GM21423 (cell line): Measurements from ENCODE around the gene DLX3.

Experiments used
- ATAC-seq: cut with Tn5 transposase; IDR thresholded peaks from one replicate; pipeline ENCODE4 v1.9.1; 2021; ENCODE audit warnings: mild to moderate bottlenecking, moderate library complexity; ENCODE audit not compliant: unreplicated experiment

The DLX3 gene

GRCh38 chr17:50024808-50025207 is 29.8 kb upstream of the DLX3 start:
- ATAC-seq = no peak

GRCh38 chr17:50023520-50023919 is 28.5 kb upstream of the DLX3 start:
- ATAC-seq = no peak

DNA sequence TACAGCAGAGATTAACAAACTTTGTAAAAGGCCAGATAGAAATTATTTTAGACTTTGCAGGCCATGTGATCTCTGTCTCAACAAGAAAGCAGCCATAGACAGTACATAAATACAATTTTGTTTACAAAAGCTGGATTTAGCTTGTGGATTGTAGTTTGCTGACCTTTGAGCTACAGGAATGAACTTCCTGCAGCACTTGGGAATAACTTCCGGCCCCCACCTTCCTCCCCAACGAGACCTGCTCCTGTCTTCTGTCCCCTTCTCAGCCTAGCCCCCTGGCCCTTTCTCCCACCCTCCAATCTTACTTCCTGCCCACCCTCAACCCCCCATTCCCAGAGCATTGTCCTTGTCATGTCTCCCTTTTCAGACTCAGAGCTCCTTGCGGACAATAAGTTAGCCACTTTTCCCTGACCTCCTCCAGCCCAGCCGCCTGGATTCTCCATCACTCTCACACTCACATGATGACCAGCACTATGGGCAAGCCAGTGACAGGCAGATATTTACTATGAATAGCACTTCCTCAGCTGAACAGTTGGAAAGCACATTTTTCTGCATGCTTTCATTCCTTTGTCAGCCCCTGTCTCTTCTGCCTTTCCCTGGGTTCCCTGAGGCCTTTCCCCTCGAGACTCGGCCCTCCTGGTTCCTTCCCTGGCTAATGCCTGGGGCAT is 27.6 kb upstream of the DLX3 start:
- ATAC-seq = no peak

GRCh38 chr17:50021681-50022370 is 26.8 kb upstream of the DLX3 start:
- no peak for ATAC-seq

- ATAC-seq = no peak
Measured at GRCh38 chr17:50020841-50021599, 26.0 kb upstream of the DLX3 start.

DNA sequence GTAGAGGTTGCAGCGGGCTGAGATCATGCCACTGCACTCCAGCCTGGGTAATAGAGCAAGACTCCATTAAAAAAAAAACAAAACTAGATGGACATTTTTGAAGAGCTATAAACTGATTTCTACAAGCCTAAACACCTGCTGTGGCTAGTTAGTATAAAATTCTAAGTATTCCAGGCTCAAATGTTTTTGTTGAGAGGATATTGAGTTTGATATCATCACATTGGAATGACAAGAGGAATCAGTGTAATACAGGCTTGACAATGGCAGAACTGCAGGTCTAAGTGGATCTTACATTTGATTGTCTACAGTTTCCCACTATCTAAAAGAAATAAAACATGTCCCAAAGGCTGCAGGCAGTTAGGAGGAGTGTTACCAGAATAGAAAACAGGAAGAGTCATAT is 23.9 kb upstream of the DLX3 start:
- ATAC-seq = no peak

DNA sequence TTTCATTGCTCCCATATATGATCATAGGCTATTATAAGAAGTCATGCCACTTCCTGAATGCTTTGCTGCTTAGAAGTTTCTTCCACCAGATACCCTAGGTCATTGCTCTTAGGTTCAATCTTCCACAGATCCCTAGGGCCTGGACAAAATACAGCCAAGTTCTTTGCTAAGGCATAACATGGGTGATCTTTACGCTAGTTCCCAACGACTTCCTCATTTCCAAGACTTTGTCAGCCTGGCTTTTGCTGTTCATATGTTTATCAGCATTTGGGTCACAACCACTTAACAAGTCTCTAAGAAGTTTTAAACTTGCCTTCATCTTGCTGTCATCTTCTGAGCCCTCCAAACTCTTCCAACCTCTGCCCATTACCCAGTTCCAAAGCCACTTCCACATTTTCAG is 20.1 kb upstream of the DLX3 start:
- no peak for ATAC-seq

DNA sequence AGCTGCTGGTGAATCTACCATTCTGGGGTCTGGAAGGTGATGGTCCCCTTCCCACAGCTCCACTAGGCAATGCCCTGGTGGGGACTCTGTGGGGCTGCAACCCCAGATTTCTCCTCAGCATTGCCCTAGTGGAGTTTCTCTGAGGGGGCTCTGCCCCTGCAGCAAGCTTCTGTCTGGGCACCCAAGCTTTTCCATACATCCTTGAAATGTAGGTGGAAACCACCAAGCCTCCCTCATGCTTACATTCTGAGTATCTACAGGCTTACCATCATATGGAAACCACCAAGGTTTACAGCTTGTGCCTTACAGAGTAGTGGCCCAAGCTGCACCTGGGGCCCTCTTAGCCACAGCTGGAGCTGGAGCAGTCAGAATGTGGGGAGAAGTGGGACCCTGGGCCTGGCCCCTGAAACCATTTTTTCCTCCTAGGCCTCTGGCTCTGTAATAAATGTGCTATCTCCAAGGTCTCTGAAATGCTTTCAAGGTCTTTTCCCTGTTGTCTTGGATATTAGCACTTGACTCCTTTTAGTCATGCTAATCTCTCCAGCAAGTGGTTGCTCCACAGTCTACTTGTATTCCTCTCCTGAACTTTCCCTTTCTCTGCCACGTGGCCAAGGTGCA is 19.6 kb upstream of the DLX3 start:
- no peak for ATAC-seq

DNA sequence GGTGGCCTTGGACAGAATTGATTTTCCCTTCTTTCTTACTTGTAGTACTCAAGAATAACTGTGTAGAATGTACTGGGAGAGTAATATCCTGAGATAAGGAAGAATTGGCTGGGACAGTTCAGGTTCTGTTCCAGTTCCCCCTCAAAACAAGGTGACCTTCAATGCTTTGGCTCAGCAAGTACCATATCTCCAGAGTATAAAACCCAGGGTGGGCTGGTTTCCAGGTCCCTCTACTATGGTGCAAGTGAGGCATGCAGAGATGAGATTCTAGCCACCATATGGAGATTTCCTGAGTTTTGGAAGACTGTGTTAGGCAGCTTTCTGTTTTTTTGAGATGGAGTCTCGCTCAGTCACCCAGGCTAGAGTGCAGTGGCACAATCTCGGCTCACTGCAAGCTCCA is 18.1 kb upstream of the DLX3 start:
- no peak for ATAC-seq

GRCh38 chr17:50009282-50009681 is 14.3 kb upstream of the DLX3 start:
- ATAC-seq = no peak

DNA sequence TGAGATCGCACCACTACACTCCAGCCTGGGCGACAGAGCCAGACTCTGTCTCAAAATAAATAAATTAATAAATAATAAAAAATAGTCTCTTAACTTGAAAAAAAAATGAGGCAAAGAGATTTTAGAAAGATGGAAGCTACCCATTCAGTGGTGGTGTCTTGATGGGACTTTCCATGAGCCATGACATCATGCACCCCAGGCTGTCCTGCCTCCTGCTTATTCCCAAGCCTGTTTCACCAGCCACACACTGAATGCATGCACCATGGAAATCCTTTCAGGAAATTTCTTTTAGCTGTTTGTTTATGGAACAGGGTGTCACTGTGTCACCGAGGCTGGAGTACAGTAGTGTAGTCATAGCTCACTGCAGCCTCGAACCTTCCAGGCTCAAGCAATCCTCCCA is 8.9 kb upstream of the DLX3 start:
- ATAC-seq = no peak

- no peak for ATAC-seq
Measured at GRCh38 chr17:49998836-49999511, 4.0 kb upstream of the DLX3 start.

DNA sequence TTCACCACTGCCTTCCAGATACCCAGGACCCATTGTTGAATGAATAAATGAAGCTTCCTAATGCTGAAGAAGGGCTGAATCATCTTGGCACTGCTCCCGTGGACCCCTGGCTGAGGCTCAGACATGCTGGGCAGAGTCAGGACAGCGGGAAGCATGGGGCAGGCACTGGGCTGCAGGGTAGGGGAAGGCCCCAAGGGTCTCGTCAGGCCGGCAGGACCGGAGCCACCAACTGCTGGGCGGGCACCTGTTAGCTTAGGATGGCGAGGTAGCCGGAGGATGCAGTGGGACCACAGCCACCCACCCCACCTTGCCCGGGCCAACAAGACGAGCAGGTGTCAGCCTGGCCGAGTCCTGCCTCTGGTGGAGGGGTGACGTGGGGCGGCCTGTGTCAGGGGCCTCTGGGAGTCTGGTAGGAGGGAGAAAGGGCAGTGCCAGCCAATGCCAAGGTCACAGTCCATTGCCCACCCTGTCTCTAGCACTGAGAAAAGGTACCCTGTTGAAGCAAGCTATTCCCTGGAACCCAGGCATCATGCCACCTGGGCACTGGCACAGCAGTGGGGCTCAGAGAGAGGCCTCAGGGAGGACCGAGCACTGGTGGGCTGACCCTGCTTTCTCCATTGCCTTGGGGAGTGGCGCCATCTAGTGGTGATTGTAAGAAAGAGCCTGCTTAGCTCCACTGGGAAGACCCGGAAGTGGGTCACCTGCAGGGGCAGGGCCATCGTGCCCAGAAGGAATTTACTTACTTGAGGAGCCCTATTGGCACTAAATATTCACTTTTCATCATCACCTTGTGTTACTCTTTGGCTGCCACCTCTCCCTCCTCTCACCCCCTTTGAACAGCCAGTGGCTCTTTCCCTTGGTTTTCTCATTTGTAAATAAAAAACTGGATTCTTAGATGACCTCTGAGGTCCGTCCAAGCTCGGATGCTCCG is 3.0 kb upstream of the DLX3 start:
- ATAC-seq = no peak

DNA sequence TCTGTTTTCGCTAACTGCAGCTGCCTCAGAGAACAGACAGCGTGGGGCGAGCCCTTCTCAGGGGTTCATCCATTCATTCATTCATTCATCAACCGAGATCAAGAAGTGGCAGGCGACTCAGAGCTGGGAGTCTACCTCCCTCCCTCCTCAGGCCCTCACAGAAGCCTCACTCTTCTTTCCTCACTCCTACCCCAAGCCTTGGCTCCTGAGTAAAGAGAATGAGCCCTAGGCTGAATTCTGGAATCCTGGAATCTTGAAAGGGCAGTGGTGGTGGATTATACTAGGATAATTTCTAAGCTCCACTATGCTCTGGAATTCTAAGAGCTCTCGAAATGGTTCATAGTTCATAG is 2.3 kb upstream of the DLX3 start:
- ATAC-seq = no peak

DNA sequence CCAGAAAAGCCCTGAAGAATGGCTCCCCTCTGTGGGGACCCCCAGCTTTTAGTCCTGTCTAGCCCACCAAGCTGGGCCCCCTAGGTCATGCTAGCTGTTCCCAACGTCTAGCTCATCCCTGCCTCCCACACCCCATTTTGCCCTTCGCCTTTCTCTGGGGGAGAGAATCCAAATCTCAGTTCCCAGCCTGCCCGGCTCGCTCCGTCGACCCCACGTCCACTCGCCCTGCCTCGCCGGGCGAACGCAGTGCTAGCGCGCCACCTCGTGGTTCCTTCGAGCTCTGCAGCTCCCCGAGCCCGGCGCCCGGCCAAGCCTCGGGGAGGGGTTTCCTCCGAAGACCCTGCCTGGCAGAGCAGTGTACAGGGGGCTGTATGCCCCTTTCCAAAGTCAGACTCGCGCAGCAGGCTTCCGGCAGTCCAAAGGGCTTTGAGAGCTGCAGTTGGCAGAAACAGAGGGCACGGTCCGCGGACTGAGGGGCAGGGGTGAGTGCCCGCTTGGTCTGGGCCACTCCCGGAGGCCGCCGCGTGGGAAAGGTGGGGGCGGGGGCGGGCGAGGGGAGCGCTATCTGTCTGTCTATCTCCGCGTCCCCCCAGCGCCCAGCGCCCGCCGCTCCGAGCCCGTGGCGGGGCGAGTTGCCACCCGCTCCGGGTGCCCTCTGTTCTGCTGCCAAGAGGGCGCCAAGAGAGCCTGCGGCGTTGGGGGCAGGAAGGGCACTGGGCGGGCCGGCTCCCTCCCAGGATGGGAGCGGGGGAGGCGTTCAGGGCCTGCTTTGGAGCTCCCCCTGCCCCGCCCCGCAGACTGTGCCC is 1.7 kb upstream of the DLX3 start:
- no peak for ATAC-seq

GRCh38 chr17:49996121-49996494 is 1.1 kb upstream of the DLX3 start:
- ATAC-seq = no peak

DNA sequence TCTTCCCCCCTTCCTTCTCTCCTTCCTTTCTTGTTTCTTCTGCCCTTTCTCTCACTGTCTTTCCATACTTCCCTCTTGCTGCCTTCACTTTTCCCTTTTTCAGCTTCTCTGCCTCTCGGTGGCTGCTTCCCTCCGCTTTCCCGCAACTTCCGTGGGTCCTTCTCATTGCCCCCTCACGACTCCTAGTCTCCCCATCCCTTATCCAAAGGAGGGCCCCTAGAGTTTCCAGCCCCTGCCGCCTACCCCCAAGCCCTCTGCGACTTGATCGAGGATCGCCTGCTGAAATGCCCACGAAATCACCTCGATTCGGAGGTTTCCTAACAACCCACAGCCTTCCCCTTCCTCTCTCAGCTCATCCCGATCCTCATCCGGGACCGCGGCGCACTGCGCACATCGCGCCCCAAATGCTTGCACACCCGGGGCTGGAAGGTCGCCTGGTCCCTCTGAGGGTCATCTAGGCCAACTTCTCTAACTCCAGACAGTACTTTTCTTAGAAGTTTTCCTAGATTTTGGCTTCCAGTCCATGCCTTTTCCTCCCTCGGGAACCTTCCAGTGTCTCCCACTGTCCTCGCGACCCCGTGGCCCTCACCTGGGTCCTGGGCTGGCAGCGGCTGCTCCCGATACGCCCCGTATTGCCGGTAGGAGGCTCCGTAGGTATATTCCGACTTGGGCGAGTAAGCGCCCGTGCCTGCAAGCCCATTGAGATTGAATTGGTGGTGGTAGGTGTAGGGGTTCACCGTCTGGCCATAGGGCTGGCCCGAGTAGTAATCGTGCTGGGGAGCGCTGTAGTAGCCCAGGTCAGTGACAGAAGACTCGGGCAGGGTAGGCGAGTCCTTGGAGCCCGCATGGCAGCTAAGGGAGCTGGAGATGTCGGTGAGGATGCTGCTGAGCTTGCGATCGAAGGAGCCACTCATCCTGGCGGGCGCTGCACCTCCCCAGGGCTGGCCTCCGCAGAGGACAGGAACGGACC is 654 bp downstream of the DLX3 start:
- ATAC-seq = no peak

- ATAC-seq = no peak
Measured at GRCh38 chr17:49993423-49994060, 1.5 kb downstream of the DLX3 start.
